Neural cell (in vitro differentiated cells): ENCODE results near the gene TRPM3. TPM values are rescaled to one million over a fixed set of nuclear protein-coding genes. Genes with fewer than 3 reads are reported as not detected.
"Not testable (repeated sequence)": the region's sequence is repeated elsewhere in the genome, so short reads cannot be mapped to it uniquely, and the experiment has no call there.

Experiments
- H2AFZ ChIP-seq: fragments of 200-600, 300-800 bp; sonication (generic), shearing (Covaris generic); 2 replicates; pipeline ENCODE4 v1.6.0; 2014; ENCODE audit warnings: low read depth, mild to moderate bottlenecking, antibody characterized with exemption, low read length, moderate library complexity
- H3F3A ChIP-seq: fragments of 200-600 bp; shearing (Covaris generic); 2 replicates; pipeline ENCODE4 v1.6.1; 2016; ENCODE audit warnings: mild to moderate bottlenecking, moderate library complexity, mixed read lengths, antibody characterized with exemption, low read length; ENCODE audit not compliant: insufficient read depth, poor library complexity, severe bottlenecking
- H3K27ac ChIP-seq: fragments of 200-600, 300-800 bp; sonication (generic), shearing (Covaris generic); 2 replicates; pipeline ENCODE4 v1.5.1; 2014; ENCODE audit warnings: mild to moderate bottlenecking, low read length, moderate library complexity
- H3K27me3 ChIP-seq: fragments of 300-800, 200-600 bp; sonication (generic), shearing (Covaris generic); 2 replicates; pipeline ENCODE4 v1.6.0; 2014; ENCODE audit warnings: mild to moderate bottlenecking, low read depth, low read length, moderate library complexity; ENCODE audit not compliant: insufficient read depth
- H3K36me3 ChIP-seq: fragments of 300-800, 200-600 bp; sonication (generic), shearing (Covaris generic); 2 replicates; pipeline ENCODE4 v1.5.1; 2014; ENCODE audit warnings: mild to moderate bottlenecking, antibody characterized with exemption, low read length, moderate library complexity; ENCODE audit not compliant: insufficient read depth
- H3K4me2 ChIP-seq: fragments of 300-800, 200-600 bp; sonication (generic), shearing (Covaris generic); 2 replicates; pipeline ENCODE4 v1.6.0; 2014; ENCODE audit warnings: mild to moderate bottlenecking, low read length
- H3K4me3 ChIP-seq: fragments of 300-800, 200-600 bp; sonication (generic), shearing (Covaris generic); 2 replicates; pipeline ENCODE4 v1.5.1; 2014; ENCODE audit warnings: mild to moderate bottlenecking, low read length, moderate library complexity
- H3K79me2 ChIP-seq: fragments of 200-600 bp; shearing (Covaris generic); replicated peaks from 2 replicates; pipeline ENCODE4 v1.6.0; 2014; ENCODE audit warnings: mild to moderate bottlenecking, low read length, moderate library complexity; ENCODE audit not compliant: insufficient read depth
- H3K9ac ChIP-seq: fragments of 300-800, 200-600 bp; sonication (generic), shearing (Covaris generic); 2 replicates; pipeline ENCODE4 v1.6.1; 2016; ENCODE audit warnings: mild to moderate bottlenecking, low read length, mixed read lengths
- H3K9me2 ChIP-seq: fragments of 200-600 bp; shearing (Covaris generic); 2 replicates; pipeline ENCODE4 v1.6.1; 2016; ENCODE audit warnings: mild to moderate bottlenecking, low read length, mixed read lengths; ENCODE audit not compliant: insufficient read depth
- H3K9me3 ChIP-seq: fragments of 200-600, 300-800 bp; sonication (generic), shearing (Covaris generic); 2 replicates; pipeline ENCODE4 v1.6.1; 2016; ENCODE audit warnings: mild to moderate bottlenecking, mixed run types, low read length, moderate library complexity, mixed read lengths
- H4K20me1 ChIP-seq: fragments of 200-600 bp; shearing (Covaris generic); 2 replicates; pipeline ENCODE4 v1.6.1; 2016; ENCODE audit warnings: mild to moderate bottlenecking, mixed run types; ENCODE audit not compliant: insufficient read depth
- EP300 ChIP-seq: fragments of 450-650 bp; conservative IDR thresholded peaks from 2 replicates; pipeline ENCODE4 v1.6.1; 2014; ENCODE audit warnings: antibody characterized with exemption, mild to moderate bottlenecking, moderate library complexity; ENCODE audit not compliant: poor library complexity, severe bottlenecking
- EZH2 ChIP-seq: fragments of 200-600, 300-800 bp; shearing (Covaris generic), sonication (generic); IDR thresholded peaks from 2 replicates; pipeline ENCODE4 v1.6.1; 2014; ENCODE audit warnings: antibody characterized with exemption, low read length, borderline replicate concordance, mild to moderate bottlenecking; ENCODE audit not compliant: insufficient read depth, poor library complexity, severe bottlenecking
- MXI1 ChIP-seq: fragments of 450-650 bp; conservative IDR thresholded peaks from 2 replicates; pipeline ENCODE4 v1.6.1; 2014; ENCODE audit warnings: antibody characterized with exemption, mild to moderate bottlenecking; ENCODE audit not compliant: poor library complexity, severe bottlenecking
- POLR2AphosphoS5 ChIP-seq: IDR thresholded peaks from 2 replicates; pipeline ENCODE4 v1.6.1; 2012
- RAD21 ChIP-seq: fragments of 450-650 bp; conservative IDR thresholded peaks from 2 replicates; pipeline ENCODE4 v1.6.1; 2014; ENCODE audit warnings: antibody characterized with exemption, mild to moderate bottlenecking, moderate library complexity
- SMC3 ChIP-seq: fragments of 450-650 bp; conservative IDR thresholded peaks from 2 replicates; pipeline ENCODE4 v1.6.1; 2014; ENCODE audit warnings: antibody characterized with exemption, mild to moderate bottlenecking, moderate library complexity; ENCODE audit not compliant: poor library complexity
- TAF1 ChIP-seq: IDR thresholded peaks from 2 replicates; pipeline ENCODE4 v1.6.1; 2012; ENCODE audit warnings: low read depth
- polyA plus RNA-seq: library from polyadenylated mRNA; depleted of rRNA; stranded (reverse); fragments of >200 nt; gene quantifications from 2 replicates; pipeline ENCODE4 v1.2.3, GENCODE V29; 2014
- TF ChIP-seq, protein P1 (sequence below): IDR thresholded peaks from 2 replicates; pipeline ENCODE4 v1.6.1; 2012; ENCODE audit warnings: borderline replicate concordance
- TF ChIP-seq, protein P2 (sequence below): fragments of 450-650 bp; IDR thresholded peaks from 2 replicates; pipeline ENCODE4 v1.5.1; 2014; ENCODE audit warnings: antibody characterized with exemption, mild to moderate bottlenecking, moderate library complexity; ENCODE audit not compliant: poor library complexity, severe bottlenecking

Gene TRPM3
- polyA plus RNA-seq, 1 donor from 2014 or later = 1.3 TPM

DNA sequence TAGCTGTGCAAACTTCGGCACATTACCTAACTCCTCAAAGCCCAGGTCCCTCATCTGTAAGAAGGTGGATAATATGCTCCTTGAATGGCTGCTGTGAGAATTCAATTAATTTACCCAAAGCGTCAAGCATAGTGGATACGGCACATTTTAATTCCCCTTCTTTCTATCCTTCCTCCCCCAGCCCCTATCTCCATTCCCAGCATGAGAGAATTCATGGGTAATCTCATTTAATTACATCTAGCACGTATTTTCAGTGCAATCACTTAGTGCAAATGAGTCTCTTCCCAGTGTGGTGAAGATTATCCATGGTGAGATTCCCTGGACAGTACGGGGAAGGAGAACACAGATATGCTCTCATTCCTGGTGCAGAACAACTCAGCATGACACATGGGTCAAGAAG lies 145.6 kb downstream of the TRPM3 start:
- Histone ChIP-seq H3K36me3 (no peaks in the 10 kb centered on the region), H4K20me1 (no peaks in the 10 kb centered on the region), H3K9me2 (no peaks in the 10 kb centered on the region), H3K9me3 (no peaks in the 10 kb centered on the region), H3K27ac (no peak overlapping the region), H2AFZ (no peak overlapping the region), H3F3A (no peaks in the 10 kb centered on the region), H3K4me3 (no peak overlapping the region), H3K4me2 (no peak overlapping the region), H3K27me3 (no peaks in the 10 kb centered on the region), H3K9ac (no peak overlapping the region), H3K79me2 (no peaks in the 10 kb centered on the region)
- TF ChIP-seq MXI1 = no peak
- no peak for TF ChIP-seq EP300
- no peak for TF ChIP-seq TAF1
- TF ChIP-seq, protein P1, sequence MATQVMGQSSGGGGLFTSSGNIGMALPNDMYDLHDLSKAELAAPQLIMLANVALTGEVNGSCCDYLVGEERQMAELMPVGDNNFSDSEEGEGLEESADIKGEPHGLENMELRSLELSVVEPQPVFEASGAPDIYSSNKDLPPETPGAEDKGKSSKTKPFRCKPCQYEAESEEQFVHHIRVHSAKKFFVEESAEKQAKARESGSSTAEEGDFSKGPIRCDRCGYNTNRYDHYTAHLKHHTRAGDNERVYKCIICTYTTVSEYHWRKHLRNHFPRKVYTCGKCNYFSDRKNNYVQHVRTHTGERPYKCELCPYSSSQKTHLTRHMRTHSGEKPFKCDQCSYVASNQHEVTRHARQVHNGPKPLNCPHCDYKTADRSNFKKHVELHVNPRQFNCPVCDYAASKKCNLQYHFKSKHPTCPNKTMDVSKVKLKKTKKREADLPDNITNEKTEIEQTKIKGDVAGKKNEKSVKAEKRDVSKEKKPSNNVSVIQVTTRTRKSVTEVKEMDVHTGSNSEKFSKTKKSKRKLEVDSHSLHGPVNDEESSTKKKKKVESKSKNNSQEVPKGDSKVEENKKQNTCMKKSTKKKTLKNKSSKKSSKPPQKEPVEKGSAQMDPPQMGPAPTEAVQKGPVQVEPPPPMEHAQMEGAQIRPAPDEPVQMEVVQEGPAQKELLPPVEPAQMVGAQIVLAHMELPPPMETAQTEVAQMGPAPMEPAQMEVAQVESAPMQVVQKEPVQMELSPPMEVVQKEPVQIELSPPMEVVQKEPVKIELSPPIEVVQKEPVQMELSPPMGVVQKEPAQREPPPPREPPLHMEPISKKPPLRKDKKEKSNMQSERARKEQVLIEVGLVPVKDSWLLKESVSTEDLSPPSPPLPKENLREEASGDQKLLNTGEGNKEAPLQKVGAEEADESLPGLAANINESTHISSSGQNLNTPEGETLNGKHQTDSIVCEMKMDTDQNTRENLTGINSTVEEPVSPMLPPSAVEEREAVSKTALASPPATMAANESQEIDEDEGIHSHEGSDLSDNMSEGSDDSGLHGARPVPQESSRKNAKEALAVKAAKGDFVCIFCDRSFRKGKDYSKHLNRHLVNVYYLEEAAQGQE = no peak
- no peak for TF ChIP-seq POLR2AphosphoS5
- no peak for TF ChIP-seq EZH2
- no peak for TF ChIP-seq SMC3
- TF ChIP-seq RAD21 = no peak
- TF ChIP-seq, protein P2, sequence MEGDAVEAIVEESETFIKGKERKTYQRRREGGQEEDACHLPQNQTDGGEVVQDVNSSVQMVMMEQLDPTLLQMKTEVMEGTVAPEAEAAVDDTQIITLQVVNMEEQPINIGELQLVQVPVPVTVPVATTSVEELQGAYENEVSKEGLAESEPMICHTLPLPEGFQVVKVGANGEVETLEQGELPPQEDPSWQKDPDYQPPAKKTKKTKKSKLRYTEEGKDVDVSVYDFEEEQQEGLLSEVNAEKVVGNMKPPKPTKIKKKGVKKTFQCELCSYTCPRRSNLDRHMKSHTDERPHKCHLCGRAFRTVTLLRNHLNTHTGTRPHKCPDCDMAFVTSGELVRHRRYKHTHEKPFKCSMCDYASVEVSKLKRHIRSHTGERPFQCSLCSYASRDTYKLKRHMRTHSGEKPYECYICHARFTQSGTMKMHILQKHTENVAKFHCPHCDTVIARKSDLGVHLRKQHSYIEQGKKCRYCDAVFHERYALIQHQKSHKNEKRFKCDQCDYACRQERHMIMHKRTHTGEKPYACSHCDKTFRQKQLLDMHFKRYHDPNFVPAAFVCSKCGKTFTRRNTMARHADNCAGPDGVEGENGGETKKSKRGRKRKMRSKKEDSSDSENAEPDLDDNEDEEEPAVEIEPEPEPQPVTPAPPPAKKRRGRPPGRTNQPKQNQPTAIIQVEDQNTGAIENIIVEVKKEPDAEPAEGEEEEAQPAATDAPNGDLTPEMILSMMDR = no peak

DNA sequence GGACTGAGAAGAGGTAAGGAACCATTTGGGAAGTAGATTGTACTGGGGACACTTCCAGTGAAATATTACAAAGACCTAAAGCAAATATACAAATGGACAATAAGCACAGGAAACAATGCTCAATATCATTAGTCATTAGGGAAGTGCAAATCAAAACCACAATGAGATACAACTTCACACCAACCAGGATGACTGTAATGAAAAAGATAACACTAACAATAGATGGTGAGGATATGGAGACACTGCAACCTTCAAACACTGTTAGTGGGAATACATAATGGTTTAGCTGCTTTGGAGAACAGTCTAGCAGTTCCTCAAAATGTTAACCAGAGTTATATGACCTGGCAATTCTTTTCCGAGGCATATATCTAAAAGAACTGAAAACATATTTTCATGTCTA lies 149.7 kb downstream of the TRPM3 start:
- Histone ChIP-seq H3K27ac (no peak overlapping the region), H3K4me3 (no peak overlapping the region), H3K4me2 (no peak overlapping the region), H3K9me3 (no peaks in the 10 kb centered on the region), H3K27me3 (no peaks in the 10 kb centered on the region), H3K79me2 (no peaks in the 10 kb centered on the region), H3F3A (no peaks in the 10 kb centered on the region), H3K9me2 (no peaks in the 10 kb centered on the region), H2AFZ (no peak overlapping the region), H4K20me1 (no peaks in the 10 kb centered on the region), H3K9ac (no peak overlapping the region), H3K36me3 (no peaks in the 10 kb centered on the region)
- TF ChIP-seq SMC3 = no peak
- no peak for TF ChIP-seq TAF1
- no peak for TF ChIP-seq POLR2AphosphoS5
- no peak for TF ChIP-seq EP300
- TF ChIP-seq, protein P2 = no peak
- no peak for TF ChIP-seq EZH2
- TF ChIP-seq, protein P1 = no peak
- TF ChIP-seq MXI1 = no peak
- TF ChIP-seq RAD21 = no peak

DNA sequence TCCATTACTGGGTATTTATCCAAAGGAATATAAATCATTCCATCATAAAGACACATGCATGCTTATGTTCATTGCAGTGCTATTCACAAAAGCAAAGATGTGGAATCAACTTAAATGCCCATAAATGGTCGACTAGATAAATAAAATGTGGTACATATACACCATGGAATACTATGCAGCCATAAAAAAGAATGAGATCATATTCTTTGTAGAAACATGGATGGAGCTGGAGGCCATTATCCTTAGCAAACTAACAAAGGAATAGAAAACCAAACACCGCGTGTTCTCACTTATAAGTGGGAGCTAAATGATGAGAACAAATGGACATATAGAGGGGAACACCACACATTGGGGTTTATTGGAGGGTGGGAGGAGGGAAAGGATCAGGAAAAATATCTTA lies 155.0 kb downstream of the TRPM3 start:
- H3F3A ChIP-seq, H3K4me2 ChIP-seq, H3K36me3 ChIP-seq, H2AFZ ChIP-seq, H3K4me3 ChIP-seq, H3K9ac ChIP-seq, H3K79me2 ChIP-seq, H3K9me2 ChIP-seq, H4K20me1 ChIP-seq, H3K27ac ChIP-seq, H3K9me3 ChIP-seq, H3K27me3 ChIP-seq: not testable (repeated sequence)
